ENCODE results near the gene SLC24A4. TPM values are rescaled to one million over a fixed set of nuclear protein-coding genes. Genes with fewer than 3 reads are reported as not detected.

SLC24A4 gene
- total and polyA plus RNA-seq, 2 of the 4 experiments (the other 2 are of a cell fraction): not detected

- peaks cover 21% of the 10 kb centered on the region for H3K9me1 ChIP-seq (ENCODE audit: insufficient read depth, low read length)
- no peak overlapping the region for H2AK9ac ChIP-seq (replicated peaks; ENCODE audit: low read depth, low read length, poor library complexity)
- no peak overlapping the region for H3K27ac ChIP-seq (ENCODE audit: insufficient read depth, low read length)
- no peaks in the 10 kb centered on the region for H3K79me1 ChIP-seq (ENCODE audit: low read depth in 1 of 2, low read length in 2 of 2)
- H3K4me1 ChIP-seq (ENCODE audit: control insufficient read depth, insufficient read depth, low read length): peaks cover 11% of the 10 kb centered on the region
- no peak overlapping the region for H4K5ac ChIP-seq (ENCODE audit: low read depth, low read length)
- no peak overlapping the region for H2BK20ac ChIP-seq (ENCODE audit: low read depth, low read length)
- H3K23ac ChIP-seq (ENCODE audit: low read depth, low read length): no peak overlapping the region
- peaks cover 3% of the 10 kb centered on the region; the same call in 1 of the 2 replicates for H3K27me3 ChIP-seq (ENCODE audit: control insufficient read depth, insufficient read depth, low read length)
- ChIA-PET CTCF (interaction anchor here (0.6 kb wide), 1 partner anchor 54 kb away, joined by 3 read pairs; no protein-coding TSS in a partner anchor), POLR2A (ENCODE audit: unreplicated experiment) (no interaction called here)
- no peak overlapping the region for H2AK5ac ChIP-seq (ENCODE audit: low read depth, low read length)
- H2BK15ac ChIP-seq (ENCODE audit: low read depth, low read length): no peak overlapping the region
- no peak overlapping the region for H4K91ac ChIP-seq (ENCODE audit: insufficient read depth, low read depth, low read length)
- H4K20me1 ChIP-seq (ENCODE audit: insufficient read depth, low read length): no peaks in the 10 kb centered on the region; the same call in 1 of the 2 replicates
- no peak overlapping the region for H3K14ac ChIP-seq (replicated peaks; ENCODE audit: low read depth, low read length)
- dilution Hi-C loops (cut with HindIII; ENCODE audit: low sequenced_read_pairs, unreplicated experiment): no loop called here
- ATAC-seq (ENCODE audit: low read depth) (no peak), DNase-seq (no peak)
- no peak overlapping the region for H3K56ac ChIP-seq (ENCODE audit: extremely low read depth, insufficient read depth, low read length)
- no peak overlapping the region for H2BK5ac ChIP-seq (ENCODE audit: low read depth, low read length, poor library complexity, severe bottlenecking)
- intact Hi-C loops (cut with micrococcal nuclease): no loop called here
- no TSS peak for BruUV-seq (replicated peaks)
- no peak overlapping the region for H4K8ac ChIP-seq (ENCODE audit: low read depth in 2 of 2, low read length in 2 of 2)
- in situ Hi-C loops (cut with MboI; ENCODE audit: low sequenced_read_pairs): no loop called here
- H3K4me2 ChIP-seq (ENCODE audit: low read depth, low read length): no peak overlapping the region
- H2AFZ ChIP-seq (replicated peaks; ENCODE audit: low read length, poor library complexity): no peak overlapping the region
- TF ChIP-seq MAFK (IDR thresholded peaks at IDR 0.05; ENCODE audit: low read depth, low read length) (no peak), POLR2A (IDR thresholded peaks at IDR 0.05; ENCODE audit: low read depth, low read length) (no peak), BHLHE40 (IDR thresholded peaks at IDR 0.05; ENCODE audit: low read depth, low read length) (no peak), MXI1 (IDR thresholded peaks at IDR 0.05; ENCODE audit: borderline replicate concordance, low read depth, low read length) (no peak), ELK1 (IDR thresholded peaks at IDR 0.05; ENCODE audit: borderline replicate concordance, low read depth, low read length) (no peak), SMC3 (IDR thresholded peaks at IDR 0.05; ENCODE audit: low read depth, low read length) (no peak)
- TF ChIP-seq, protein P1, sequence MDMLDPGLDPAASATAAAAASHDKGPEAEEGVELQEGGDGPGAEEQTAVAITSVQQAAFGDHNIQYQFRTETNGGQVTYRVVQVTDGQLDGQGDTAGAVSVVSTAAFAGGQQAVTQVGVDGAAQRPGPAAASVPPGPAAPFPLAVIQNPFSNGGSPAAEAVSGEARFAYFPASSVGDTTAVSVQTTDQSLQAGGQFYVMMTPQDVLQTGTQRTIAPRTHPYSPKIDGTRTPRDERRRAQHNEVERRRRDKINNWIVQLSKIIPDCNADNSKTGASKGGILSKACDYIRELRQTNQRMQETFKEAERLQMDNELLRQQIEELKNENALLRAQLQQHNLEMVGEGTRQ (IDR thresholded peaks at IDR 0.05; ENCODE audit: low read depth, low read length): no peak
- no peak overlapping the region for H3K4ac ChIP-seq (ENCODE audit: low read depth, low read length)
- no peak overlapping the region for H3K18ac ChIP-seq (ENCODE audit: low read depth, low read length)
- H3K36me3 ChIP-seq (ENCODE audit: control insufficient read depth, insufficient read depth, low read length): no peaks in the 10 kb centered on the region
- peaks cover 4% of the 10 kb centered on the region for H3K9me3 ChIP-seq (ENCODE audit: control insufficient read depth, insufficient read depth, low read length)
- WGBS, 2 experiments (ENCODE audit: extremely low coverage in 2 of 2, insufficient read length in 1 of 2): no CpG with 5 or more reads among the region's 2 CpGs
- no peak overlapping the region for H2BK120ac ChIP-seq (ENCODE audit: low read depth, low read length)
- no peak overlapping the region for H3K4me3 ChIP-seq (ENCODE audit: insufficient read depth, low read depth, low read length)
- no peak overlapping the region for H3K9ac ChIP-seq (ENCODE audit: low read depth, low read length)
Observed at GRCh38 chr14:92416544-92416943, 93.6 kb downstream of the SLC24A4 start.

Data from IMR-90 (cell line).